Smooth muscle cell of the brain vasculature (primary cell): ENCODE data around the gene OR6K3.
"Not testable (repeated sequence)": the region's sequence is repeated elsewhere in the genome, so short reads cannot be mapped to it uniquely, and the experiment has no call there.

ENCODE experiments used
- DNase-seq: peaks from one replicate; pipeline ENCODE4 v3.0.0-alpha.2; 2012; ENCODE audit warnings: low read depth, low spot score

The OR6K3 gene

DNA sequence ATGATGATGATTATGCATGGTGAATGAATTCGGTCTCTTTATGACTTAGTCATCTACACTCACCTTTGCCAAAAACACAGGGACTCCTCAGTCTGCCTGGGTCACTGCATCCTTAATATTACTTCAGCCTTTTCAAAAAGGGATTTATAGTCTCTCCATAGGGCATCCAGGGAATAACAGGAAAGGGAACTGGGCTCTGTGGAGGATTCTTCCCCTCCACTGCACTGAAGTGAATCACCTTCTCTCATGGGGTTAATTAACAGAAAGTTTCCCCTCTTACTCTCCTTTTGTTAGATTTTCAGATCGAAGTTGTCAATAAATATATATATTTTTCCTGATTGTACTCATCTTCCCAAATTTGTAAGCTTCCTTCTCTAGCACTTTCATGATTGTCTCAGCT is at the start of gene OR6K3:
TSS of gene OR6K3 (minus strand) at position 101 of the 400 bp plus-strand sequence. CDS start 2,605 bp downstream, outside the sequence.
- no peak for DNase-seq

- no peak for DNase-seq
These were observed 33.9 kb upstream of the OR6K3 start, which contains the start of gene OR6K6 for GRCh38 chr1:158754420-158754819. Gene OR6K6, plus strand, starts transcription at chr1:158754720. Its CDS starts 168 bp downstream, at chr1:158754888.

DNA sequence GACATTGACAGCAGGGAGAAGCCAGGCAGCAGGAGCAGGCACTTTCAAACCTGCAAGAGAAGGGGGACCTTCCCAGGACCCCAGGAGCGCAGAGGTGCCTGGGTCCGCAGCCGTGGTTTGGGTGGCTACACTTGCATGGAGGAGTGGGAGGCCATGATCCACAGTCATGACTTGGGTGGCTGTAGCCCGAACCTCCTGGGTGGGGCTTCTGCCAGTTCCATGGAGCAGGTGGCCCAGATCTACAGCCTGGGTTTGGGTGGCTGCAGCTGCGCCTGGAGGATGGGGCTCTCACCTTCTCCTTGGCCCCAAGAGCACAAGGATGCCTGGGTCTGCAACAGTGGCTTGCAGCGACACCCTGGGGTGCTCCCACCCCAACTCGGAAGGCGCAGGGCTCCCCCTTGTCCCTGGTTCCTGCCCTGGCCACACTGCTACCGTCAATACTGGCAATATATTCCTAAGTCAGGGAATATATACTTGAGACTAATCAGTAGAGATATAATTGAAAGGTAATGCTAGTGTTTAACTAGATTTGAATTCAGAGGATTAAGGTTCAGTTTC is 31.7 kb upstream of the OR6K3 start:
- DNase-seq, result no peak

DNA sequence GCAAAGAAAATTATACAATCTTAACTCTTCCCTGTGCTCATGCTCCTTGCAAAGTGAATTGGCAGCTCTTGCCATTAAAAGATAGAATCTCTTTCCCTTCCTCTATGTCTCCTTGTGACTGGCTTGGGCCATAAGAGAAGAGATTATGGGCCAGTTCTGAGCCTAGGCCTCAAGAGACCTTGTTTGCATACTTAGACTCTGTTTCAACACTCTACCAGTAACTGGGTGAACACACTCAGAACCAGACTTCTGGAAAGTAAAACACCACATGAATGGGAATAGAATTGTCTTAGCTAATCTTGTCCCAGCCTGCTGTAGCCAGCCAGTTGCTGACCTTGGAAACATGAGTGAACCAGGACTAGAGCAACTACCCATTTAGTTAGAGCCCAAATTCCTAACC is 15.3 kb upstream of the OR6K3 start:
- DNase-seq, result no peak

GRCh38 chr1:158732524-158732923 is 12.0 kb upstream of the OR6K3 start:
- DNase-seq, result no peak

DNA sequence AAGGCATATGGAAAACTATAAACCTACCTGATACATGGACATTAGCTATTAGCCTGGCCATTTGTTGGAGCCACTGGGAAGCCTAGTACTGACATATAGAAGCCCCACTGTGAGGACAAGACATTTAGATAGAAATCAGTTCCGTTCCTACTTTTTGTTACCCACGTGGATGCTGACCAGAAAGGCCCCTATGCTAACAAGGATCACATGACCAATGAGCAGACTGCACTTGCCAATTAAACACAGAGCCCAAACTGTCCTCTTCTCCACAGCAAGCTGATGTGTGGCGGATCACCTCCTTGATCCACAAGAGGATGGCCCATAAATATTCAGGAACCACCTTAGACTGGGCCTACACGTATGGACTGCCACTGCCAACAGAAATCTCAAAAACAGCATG is 11.2 kb upstream of the OR6K3 start:
- DNase-seq, result no peak

DNA sequence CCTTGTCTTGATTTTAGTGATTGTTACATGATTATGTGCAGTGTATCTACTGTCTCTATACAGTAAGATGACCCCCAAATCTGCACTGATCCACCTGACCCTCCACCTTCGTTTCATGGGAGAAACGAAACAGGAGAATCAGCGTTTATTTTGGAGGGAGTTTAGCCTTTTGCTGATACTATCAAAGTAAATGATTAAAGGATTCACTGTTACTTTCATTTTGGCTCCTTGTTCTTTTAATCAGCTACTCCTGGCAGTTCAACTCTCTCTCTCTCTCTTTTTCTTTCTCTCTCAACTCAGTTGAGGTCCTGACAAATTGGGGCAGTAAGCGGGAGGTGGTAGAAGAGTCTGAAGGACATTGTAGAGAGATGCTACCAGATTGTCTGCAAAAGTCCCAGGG is 9.9 kb upstream of the OR6K3 start:
- no peak for DNase-seq

DNA sequence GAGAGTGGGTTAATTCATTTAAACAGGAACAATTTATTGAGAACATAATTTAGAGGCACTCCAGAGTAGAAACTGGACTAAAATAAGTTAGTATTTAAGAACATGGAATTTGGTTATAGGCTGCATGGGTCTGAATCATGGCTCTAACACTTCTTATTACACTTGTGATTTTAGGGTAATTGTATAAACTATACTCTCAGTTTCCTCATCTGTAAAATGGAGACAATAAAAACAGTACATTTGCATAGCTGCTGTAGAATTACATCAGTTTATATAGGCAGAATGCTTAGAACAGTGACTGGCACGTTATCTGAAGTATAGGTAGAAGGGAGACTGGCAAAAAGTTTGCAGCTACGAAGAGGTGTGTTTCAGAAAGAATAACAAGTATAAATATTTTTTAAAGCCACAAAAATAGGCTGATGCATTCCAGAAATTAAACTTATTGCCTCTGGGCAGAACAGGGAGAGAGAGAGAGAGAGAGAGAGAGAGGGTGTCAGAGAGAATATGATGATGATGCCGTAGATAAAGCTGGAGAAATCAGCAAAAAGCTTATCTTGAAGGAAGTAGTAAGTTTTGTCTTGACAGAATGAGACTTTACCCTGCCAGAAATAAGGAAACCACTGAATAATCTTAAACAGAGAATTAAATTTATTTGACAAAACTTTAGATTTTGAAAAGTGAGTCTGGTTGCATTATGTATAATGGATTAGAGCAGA is 8.1 kb upstream of the OR6K3 start:
- no peak for DNase-seq

- DNase-seq, result no peak
These were observed 3.9 kb upstream of the OR6K3 start for GRCh38 chr1:158724442-158724841.

GRCh38 chr1:158719664-158720063 is 856 bp downstream of the OR6K3 start:
- DNase-seq, result no peak

- DNase-seq, result no peak
These were observed 3.2 kb downstream of the OR6K3 start for GRCh38 chr1:158717344-158717743.

DNA sequence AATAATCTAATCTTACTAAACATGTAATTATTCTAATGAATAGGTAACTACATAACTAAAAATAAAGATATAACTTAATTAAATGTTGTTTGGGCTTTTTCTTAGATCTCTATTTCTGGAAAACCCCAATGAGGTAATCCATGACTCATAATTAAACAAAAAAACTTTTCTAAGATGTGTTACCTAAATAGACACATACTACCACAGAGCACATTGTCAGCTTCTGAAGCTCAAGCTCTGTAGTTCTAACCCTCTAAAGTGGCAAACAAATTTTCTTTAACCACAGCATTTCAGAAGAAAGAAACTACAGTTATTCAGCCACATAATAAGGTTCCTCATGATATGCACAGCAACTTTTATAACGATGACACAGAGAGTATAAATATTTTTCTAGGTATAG is 4.2 kb downstream of the OR6K3 start:
- no peak for DNase-seq

- DNase-seq, result no peak
These were observed 5.8 kb downstream of the OR6K3 start for GRCh38 chr1:158714754-158715153.

DNA sequence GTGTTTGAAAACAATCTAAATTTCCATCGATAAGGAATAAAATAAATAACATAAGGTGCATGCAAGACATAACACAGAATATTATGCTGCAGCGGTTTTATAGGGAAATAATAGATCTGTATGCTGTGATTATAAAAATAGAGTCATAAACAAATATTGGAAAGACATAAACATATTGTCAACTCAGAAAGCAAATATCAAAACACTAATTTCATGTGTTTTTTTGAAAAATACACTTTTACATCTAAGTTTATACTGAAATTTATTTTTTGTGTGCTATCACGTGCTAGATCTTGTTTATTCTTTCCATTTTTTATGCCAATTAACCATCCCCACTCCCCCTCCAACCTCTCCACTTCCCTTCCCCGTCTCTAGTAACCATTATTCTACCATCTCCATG is 9.4 kb downstream of the OR6K3 start:
- DNase-seq, result no peak

- DNase-seq, result no peak
These were observed 14.4 kb downstream of the OR6K3 start for GRCh38 chr1:158706096-158706495.

GRCh38 chr1:158700552-158700951 is 20.0 kb downstream of the OR6K3 start, which contains the start of gene OR6K2:
Gene OR6K2, minus strand, starts transcription at chr1:158700652. Its CDS starts 0 bp downstream, at chr1:158700652.
- DNase-seq, result no peak

DNA sequence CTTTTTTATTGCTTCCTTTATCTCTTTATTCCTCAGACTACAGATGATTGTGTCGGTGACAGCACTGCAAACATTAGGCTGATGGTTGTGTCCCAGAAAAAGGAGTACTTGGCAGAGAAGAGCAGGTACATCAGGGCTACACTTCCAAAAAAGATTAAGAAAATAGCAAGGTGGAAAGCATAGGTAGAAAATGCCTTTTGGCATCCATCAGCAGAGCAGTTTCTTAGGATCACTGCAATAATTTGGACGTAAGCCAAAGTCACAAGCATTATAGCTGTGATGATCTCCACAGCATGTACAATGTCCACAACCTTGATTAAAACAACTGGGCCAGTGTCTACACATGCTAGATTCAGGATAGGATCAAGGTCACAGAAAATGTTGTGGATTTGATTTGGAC is 25.9 kb downstream of the OR6K3 start:
- DNase-seq, result no peak

DNA sequence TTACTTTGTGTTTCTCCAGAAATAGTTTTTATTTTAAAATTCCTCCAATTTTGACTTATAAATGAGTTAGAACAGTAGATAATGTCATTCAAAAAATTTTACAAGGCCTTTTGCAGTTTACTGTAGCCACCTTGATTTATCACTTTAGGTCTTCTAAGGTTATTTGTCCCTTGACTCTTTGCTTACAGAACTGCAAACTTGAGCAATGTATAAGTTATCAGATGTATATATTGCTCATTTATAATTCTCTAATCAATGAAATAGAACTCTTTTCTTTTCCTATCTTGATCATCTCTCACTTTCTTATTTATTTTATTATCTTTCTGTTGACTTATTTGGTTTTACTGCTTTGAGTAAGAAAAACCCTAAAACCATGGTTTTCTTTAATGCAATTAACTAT is 28.2 kb downstream of the OR6K3 start:
- DNase-seq, result no peak

DNA sequence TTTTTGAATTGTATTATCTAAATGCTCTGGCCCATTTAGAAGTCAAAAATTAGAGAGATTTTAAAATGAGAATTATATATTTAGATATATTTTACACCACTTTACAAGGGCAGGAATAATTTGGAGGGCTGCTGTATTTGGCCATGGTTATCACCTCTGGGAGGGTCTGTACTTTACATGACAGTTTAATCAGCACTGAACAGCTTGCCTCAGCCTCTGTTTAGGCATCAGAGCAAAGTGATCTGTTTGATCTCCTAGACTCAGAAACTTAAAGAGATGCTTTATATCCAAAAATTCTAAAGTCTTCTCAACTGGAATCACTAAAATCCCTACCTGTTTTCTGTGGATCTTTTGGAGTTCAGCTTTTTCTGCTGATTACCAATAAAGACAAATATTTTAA is 28.6 kb downstream of the OR6K3 start:
- DNase-seq, result no peak

DNA sequence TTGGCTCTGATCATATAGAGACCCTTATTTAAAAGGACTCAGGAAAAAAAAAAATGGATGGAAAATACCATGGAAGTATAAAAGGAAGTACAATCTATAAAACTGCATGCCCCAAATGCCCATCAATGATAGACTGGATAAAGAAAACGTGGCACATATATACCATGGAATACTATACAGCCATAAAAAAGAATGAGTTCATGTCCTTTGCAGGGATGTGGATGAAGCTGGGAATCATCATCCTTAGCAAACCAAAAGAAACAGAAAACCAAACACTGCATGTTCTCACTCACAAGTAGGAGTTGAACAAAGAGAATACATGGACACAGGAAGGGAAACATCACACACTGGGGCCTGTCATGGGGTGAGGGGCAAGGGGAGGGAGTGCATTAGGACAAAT is 29.4 kb downstream of the OR6K3 start:
- DNase-seq, result not testable (repeated sequence)

- no peak for DNase-seq
These were observed 30.6 kb downstream of the OR6K3 start for GRCh38 chr1:158689875-158690274.

- no peak for DNase-seq
These were observed 31.4 kb downstream of the OR6K3 start for GRCh38 chr1:158689110-158689509.

GRCh38 chr1:158688343-158688742 is 32.2 kb downstream of the OR6K3 start:
- DNase-seq, result not testable (repeated sequence)
